Peyer's patch (tissue), 4 donors: ENCODE results near the gene TCEAL4. TPM values are rescaled to one million over a fixed set of nuclear protein-coding genes. Genes with fewer than 3 reads are reported as not detected.

Experiments
- DNase-seq, 3 donors: peaks; one replicate each; pipeline ENCODE4 v3.0.0-alpha.2; 2017 to 2019
- H3K27ac ChIP-seq, 4 donors: fragments of 200-600 bp; sonication (generic); one replicate each; pipeline ENCODE4 v1.5.1; 2016 to 2019
- H3K27me3 ChIP-seq, 2 donors: fragments of 200-600 bp; sonication (generic); one replicate each; pipeline ENCODE4 v1.5.1; 2019
- H3K36me3 ChIP-seq, 3 donors: fragments of 200-600 bp; sonication (generic); one replicate each; pipeline ENCODE4 v1.5.1; 2016 to 2019
- H3K4me1 ChIP-seq, 4 donors: fragments of 200-600 bp; sonication (generic); one replicate each; pipeline ENCODE4 v1.5.1; 2016 to 2019
- H3K4me3 ChIP-seq, 4 donors: fragments of 200-600 bp; sonication (generic); 1 replicate in 3 of 4; 2 replicates in 1 of 4; pipeline ENCODE4 v1.5.1; 2016 to 2019; ENCODE audit warnings: mild to moderate bottlenecking in 1 of 4
- H3K9me3 ChIP-seq, 4 donors: fragments of 200-600 bp; sonication (generic); one replicate each; pipeline ENCODE4 v1.5.1; 2016 to 2019; ENCODE audit warnings: mild to moderate bottlenecking in 1 of 4
- CTCF ChIP-seq, 6 experiments: fragments of 450-650 bp in 4 of 6; fragments of 200-600 bp in 2 of 6; sonication (generic) in 1 of 6; IDR thresholded peaks; one replicate each; pipeline ENCODE4 v1.5.1; 2017 to 2019; ENCODE audit warnings: antibody characterized with exemption in 6 of 6, mild to moderate bottlenecking in 3 of 6, moderate library complexity in 1 of 6
- POLR2A ChIP-seq, 2 donors: fragments of 450-650 bp; IDR thresholded peaks; one replicate each; pipeline ENCODE4 v1.5.1; 2017; ENCODE audit warnings: antibody characterized with exemption in 2 of 2, mild to moderate bottlenecking in 2 of 2, moderate library complexity in 2 of 2
- total RNA-seq, 4 donors: library from RNA; depleted of rRNA; stranded (reverse); fragments of >200 nt; gene quantifications; one replicate each; pipeline ENCODE4 v1.1.0, GENCODE V29; 2016

Gene TCEAL4
- total RNA-seq, 4 donors from 2014 or later, result 11.5 to 94.9 (median 18.8) TPM

- H3K4me3 ChIP-seq, result no peak overlapping the region
- no peak for DNase-seq
- H3K27ac ChIP-seq, result no peak overlapping the region
- H3K27me3 ChIP-seq, result no peaks in the 10 kb centered on the region
- no peaks in the 10 kb centered on the region for H3K4me1 ChIP-seq
- no peaks in the 10 kb centered on the region for H3K9me3 ChIP-seq
- no peaks in the 10 kb centered on the region for H3K36me3 ChIP-seq
- TF ChIP-seq CTCF (IDR thresholded peaks at IDR 0.05), result no peak
- no peak for TF ChIP-seq POLR2A (IDR thresholded peaks at IDR 0.05)
Observed at GRCh38 chrX:103635436-103635835, 50.1 kb downstream of the TCEAL4 start.

Other genes with a start within 250 kb of the TCEAL4 start
- gene TCEAL9, start 229.0 kb upstream of the TCEAL4 start, total RNA-seq, result 10 to 100 TPM in 2 of 4 donors, 1 to 10 TPM in 2; 4.2 to 33.0 (median 9.7) TPM
- gene BEX3, start 209.0 kb upstream of the TCEAL4 start, total RNA-seq, result 100 to 1,000 TPM in 1 of 4 donors, 10 to 100 TPM in 2, 1 to 10 TPM in 1; 9.1 to 102 (median 17.9) TPM
- gene RAB40A, start 66.0 kb upstream of the TCEAL4 start, total RNA-seq, result under 1 TPM in 1 of 4 donors, not detected in 3; 0.70 TPM
- 1 to 10 TPM; 3.2 to 9.9 (median 4.8) TPM for gene TCEAL3, start 22.4 kb downstream of the TCEAL4 start, total RNA-seq
- gene TCEAL1, start 43.5 kb downstream of the TCEAL4 start, total RNA-seq, result 10 to 100 TPM; 21.2 to 38.8 (median 31.4) TPM
- 100 to 1,000 TPM; 113 to 280 (median 168) TPM for gene MORF4L2, start 101.2 kb downstream of the TCEAL4 start, total RNA-seq
- gene TMEM31, start 125.4 kb downstream of the TCEAL4 start, total RNA-seq, result not detected
- gene PLP1, start 191.3 kb downstream of the TCEAL4 start, total RNA-seq, result 10 to 100 TPM in 1 of 4 donors, 1 to 10 TPM in 3; 1.6 to 12.4 (median 3.1) TPM
- gene RAB9B, start 246.7 kb downstream of the TCEAL4 start, total RNA-seq, result 1 to 10 TPM in 2 of 4 donors, under 1 TPM in 1, not detected in 1; 0.35 to 1.2 (median 1.0) TPM